A549 (cell line): ENCODE measurements around the gene IPO13. TPM values are rescaled to one million over a fixed set of nuclear protein-coding genes. Genes with fewer than 3 reads are reported as not detected.

ENCODE experiments used
- ATAC-seq, 2 experiments: fragments of 200-7000 bp in 1 of 2; fragments of >200 bp in 1 of 2; cut with Nextera tagmentation in 1 of 2; cut with Tn5 transposase in 1 of 2; 3 replicates each; pipeline versions ENCODE4 v1.8.0 to v1.9.1; 2018 to 2020; ENCODE audit warnings: mild to moderate bottlenecking in 1 of 2, moderate library complexity in 1 of 2
- CTCF ChIA-PET: fragments of 300-600 bp; sonication (Branson Sonifier 250); formaldehyde crosslinking; extraction: SDS; loops from one replicate; lab custom pipeline; 2021; ENCODE audit warnings: antibody characterized with exemption, inconsistent platforms; lab: Yijun Ruan, JAX
- POLR2A ChIA-PET: fragments of 350-600 bp; formaldehyde crosslinking; extraction: SDS; loops from one replicate; lab custom pipeline; 2021; ENCODE audit warnings: antibody characterized with exemption, inconsistent platforms; lab: Yijun Ruan, JAX
- DNase-seq, 2 experiments: peaks; one replicate each; pipeline versions ENCODE4 v3.0.0 to v3.0.0-alpha.2; 2011 to 2016; ENCODE audit warnings: low read depth in 1 of 2, low spot score in 1 of 2
- FAIRE-seq: peaks from 2 replicates; lab custom pipeline; 2011; peaks lifted over from hg19 to GRCh38; lab: Jason Lieb, UNC
- H3K27ac ChIP-seq, 2 experiments: fragments of >200 bp; sonication (Bioruptor Twin); formaldehyde crosslinking; 3 replicates each; pipeline ENCODE4 v1.5.1; 2016 to 2017
- H3K4me1 ChIP-seq: fragments of >200 bp; sonication (Bioruptor Twin); formaldehyde crosslinking; 3 replicates; pipeline ENCODE4 v1.6.1; 2016
- H3K4me2 ChIP-seq: fragments of >200 bp; sonication (Bioruptor Twin); formaldehyde crosslinking; 3 replicates; pipeline ENCODE4 v1.6.1; 2016
- H3K4me3 ChIP-seq: fragments of >200 bp; sonication (Bioruptor Twin); formaldehyde crosslinking; 3 replicates; pipeline ENCODE4 v1.5.1; 2016
- H3K9me3 ChIP-seq: fragments of >200 bp; sonication (Bioruptor Twin); formaldehyde crosslinking; 3 replicates; pipeline ENCODE4 v1.6.1; 2016
- CHD2 ChIP-seq: fragments of 150-350 bp; IDR thresholded peaks from 2 replicates; pipeline ENCODE4 v1.6.1; 2014; ENCODE audit warnings: low read length; ENCODE audit not compliant: partially characterized antibody
- EHF ChIP-seq: fragments of 250-450 bp; sonication (Bioruptor Pico); IDR thresholded peaks from 2 replicates; pipeline ENCODE4 v1.5.0; 2020; ENCODE audit warnings: mild to moderate bottlenecking
- EP300 ChIP-seq, 2 experiments: fragments of >200 bp; sonication (Bioruptor Twin); formaldehyde crosslinking; IDR thresholded peaks; 2 replicates in 1 of 2; 3 replicates in 1 of 2; pipeline ENCODE4 v1.6.1; 2016 to 2017
- FOSL2 ChIP-seq, 2 experiments: fragments of 450-650 bp in 1 of 2; fragments of >200 bp in 1 of 2; sonication (Bioruptor Twin) in 1 of 2; formaldehyde crosslinking; IDR thresholded peaks; 2 replicates each; pipeline versions ENCODE4 v1.5.0 to v1.6.1; 2016 to 2020; ENCODE audit warnings: mild to moderate bottlenecking in 1 of 2, moderate library complexity in 1 of 2
- GATA3 ChIP-seq: IDR thresholded peaks from 2 replicates; pipeline ENCODE4 v1.6.1; 2012; ENCODE audit warnings: borderline replicate concordance
- HEYL ChIP-seq: fragments of 250-450 bp; sonication (Bioruptor Pico); IDR thresholded peaks from 2 replicates; pipeline ENCODE4 v1.8.0; 2021; ENCODE audit warnings: mild to moderate bottlenecking, moderate library complexity
- JUN ChIP-seq, 2 experiments: fragments of >200 bp; sonication (Bioruptor Twin); formaldehyde crosslinking; IDR thresholded peaks; 2 replicates in 1 of 2; 3 replicates in 1 of 2; pipeline ENCODE4 v1.6.1; 2016 to 2017
- JUNB ChIP-seq: fragments of >200 bp; sonication (Bioruptor Twin); formaldehyde crosslinking; IDR thresholded peaks from 2 replicates; pipeline ENCODE4 v1.6.1; 2016
- KDM1A ChIP-seq: fragments of 200-600 bp; sonication (generic); IDR thresholded peaks from 2 replicates; pipeline ENCODE4 v1.6.1; 2016; ENCODE audit warnings: low read depth, mild to moderate bottlenecking
- KDM5A ChIP-seq: fragments of 200-600 bp; sonication (generic); IDR thresholded peaks from 2 replicates; pipeline ENCODE4 v1.6.1; 2016; ENCODE audit warnings: antibody characterized with exemption, mild to moderate bottlenecking
- MAZ ChIP-seq: fragments of 150-350 bp; IDR thresholded peaks from 2 replicates; pipeline ENCODE4 v1.6.1; 2014; ENCODE audit warnings: antibody characterized with exemption, low read depth, low read length, borderline replicate concordance
- NFE2L2 ChIP-seq: fragments of 150-350 bp; conservative IDR thresholded peaks from 2 replicates; pipeline ENCODE4 v1.6.1; 2014; ENCODE audit warnings: low read length
- PHF8 ChIP-seq: fragments of 200-600 bp; sonication (generic); IDR thresholded peaks from 2 replicates; pipeline ENCODE4 v1.6.1; 2016; ENCODE audit warnings: low read depth, mild to moderate bottlenecking, antibody characterized with exemption, moderate library complexity, borderline replicate concordance
- POLR2A ChIP-seq: IDR thresholded peaks from 2 replicates; pipeline ENCODE4 v1.6.1; 2012; ENCODE audit warnings: mild to moderate bottlenecking, low read length
- RAD21 ChIP-seq, 2 experiments: fragments of >200 bp in 1 of 2; sonication (Bioruptor Twin) in 1 of 2; formaldehyde crosslinking in 1 of 2; IDR thresholded peaks in 1 of 2; conservative IDR thresholded peaks in 1 of 2; 2 replicates in 1 of 2; 3 replicates in 1 of 2; pipeline ENCODE4 v1.6.1; 2012 to 2018; ENCODE audit warnings: inconsistent platforms in 1 of 2
- RFX5 ChIP-seq: fragments of 450-650 bp; IDR thresholded peaks from 2 replicates; pipeline ENCODE4 v1.7.1; 2014; ENCODE audit warnings: antibody characterized with exemption, mild to moderate bottlenecking, moderate library complexity
- TFCP2L1 ChIP-seq: fragments of 250-450 bp; sonication (Bioruptor Pico); IDR thresholded peaks from 2 replicates; pipeline ENCODE4 v1.5.0; 2021; ENCODE audit warnings: mild to moderate bottlenecking
- TP53 ChIP-seq: fragments of 250-450 bp; sonication (Bioruptor Pico); IDR thresholded peaks from 2 replicates; pipeline ENCODE4 v1.5.0; 2021; ENCODE audit warnings: mild to moderate bottlenecking, moderate library complexity
- ZFP36 ChIP-seq: fragments of 450-650 bp; IDR thresholded peaks from 2 replicates; pipeline ENCODE4 v1.6.1; 2014; ENCODE audit warnings: borderline replicate concordance; ENCODE audit not compliant: partially characterized antibody
- ZSCAN20 ChIP-seq: fragments of 250-450 bp; sonication (Bioruptor Pico); IDR thresholded peaks from 2 replicates; pipeline ENCODE4 v1.8.0; 2022; ENCODE audit warnings: mild to moderate bottlenecking, moderate library complexity
- WGBS: methylation state at CpG from one replicate; pipeline ENCODE4 v1.1.6; 2017; ENCODE audit errors: missing lambda C conversion rate; 5-methylcytosine and 5-hydroxymethylcytosine counted together
- polyA plus RNA-seq, 4 experiments: library from polyadenylated mRNA; depleted of rRNA in 3 of 4; stranded (reverse); fragments of >200 nt; fragmentation: RNase III in 1 of 4; extraction: RNeasy Plus Mini Kit Qiagen cat#74134 plus additional on column Dnase treatment in 1 of 4; gene quantifications; 2 replicates in 3 of 4; 3 replicates in 1 of 4; pipeline ENCODE4 v1.2.3, GENCODE V29; 2011 to 2017
- TF ChIP-seq, protein P1 (sequence below): fragments of >200 bp; sonication (Bioruptor Twin); formaldehyde crosslinking; IDR thresholded peaks from 3 replicates; pipeline ENCODE4 v1.6.1; 2016
- TF ChIP-seq, protein P2 (sequence below): fragments of 200-600 bp; sonication (generic); IDR thresholded peaks from 2 replicates; pipeline ENCODE4 v1.6.1; 2016; ENCODE audit warnings: antibody characterized with exemption, mild to moderate bottlenecking, moderate library complexity
- TF ChIP-seq, protein P3 (sequence below): fragments of 250-450 bp; sonication (Bioruptor Pico); IDR thresholded peaks from 2 replicates; pipeline ENCODE4 v1.5.0; 2020; ENCODE audit warnings: low read depth, mild to moderate bottlenecking, moderate library complexity

Gene IPO13
- polyA plus RNA-seq, 2 of the 4 experiments (the other 2 are of a cell fraction): 8.1 to 15.8 TPM

DNA sequence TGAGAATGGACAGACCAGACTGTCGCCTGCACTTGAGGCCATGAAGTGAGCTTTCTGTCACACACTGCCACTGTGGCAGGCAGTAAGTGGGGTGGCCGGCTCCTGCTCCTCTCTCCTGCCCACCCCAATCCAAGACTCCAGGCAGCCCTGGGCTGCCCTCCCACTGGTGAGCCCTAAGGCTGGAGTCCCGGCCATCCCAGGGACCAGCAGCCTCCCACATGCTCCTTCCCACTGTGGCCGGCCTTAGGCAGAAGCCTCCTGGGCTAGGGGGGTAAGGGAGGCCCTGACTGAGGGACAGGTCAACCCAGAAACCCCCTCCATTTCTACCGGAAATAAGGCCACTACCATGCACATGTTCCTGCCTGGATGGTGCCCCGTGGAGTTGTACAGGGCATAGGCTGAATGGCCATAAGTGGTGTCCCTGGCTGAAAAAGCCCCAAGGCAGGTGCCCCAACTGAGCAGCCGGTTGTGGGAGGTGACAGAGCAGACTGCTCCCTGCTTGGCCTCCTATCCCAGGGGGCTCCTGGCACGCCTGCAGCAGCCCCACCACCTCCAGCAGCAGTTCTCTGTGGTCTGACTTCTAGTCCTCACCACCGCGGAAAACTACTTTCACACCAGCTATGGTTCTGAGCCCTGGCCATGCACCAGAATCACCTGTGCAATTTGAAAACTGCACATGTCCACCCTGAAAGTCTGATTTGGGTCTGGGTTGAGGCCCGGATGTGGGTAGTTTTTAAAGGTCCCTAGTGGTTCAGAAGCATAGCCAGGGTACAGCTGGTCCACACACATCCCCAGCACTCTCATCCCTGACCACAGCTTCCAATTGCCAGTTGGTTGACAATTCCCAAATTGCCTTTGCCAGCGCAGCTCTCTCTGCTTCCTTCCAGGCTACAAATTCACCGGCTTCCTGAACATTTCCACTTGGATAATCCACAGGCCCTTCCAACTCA is 14.8 kb upstream of the IPO13 start:
- no peak overlapping the region for H3K4me3 ChIP-seq
- FAIRE-seq: no peak
- H3K4me2 ChIP-seq: no peak overlapping the region
- 86% methylated on average over 11 of the region's 13 CpGs for WGBS
- TF ChIP-seq GATA3: no peak
- no peak for TF ChIP-seq ZFP36
- no peak for TF ChIP-seq TFCP2L1 (CRISPR knock-in tag)
- TF ChIP-seq HEYL (CRISPR knock-in tag): no peak
- no peak for TF ChIP-seq NFE2L2
- TF ChIP-seq TP53 (CRISPR knock-in tag): no peak
- TF ChIP-seq KDM5A: no peak
- TF ChIP-seq RAD21 (conservative IDR thresholded peaks at IDR 0.05 in 1 of 2, IDR thresholded peaks at IDR 0.05 in 1 of 2): no peak
- no peak for TF ChIP-seq ZSCAN20 (CRISPR knock-in tag)
- TF ChIP-seq, protein P1, sequence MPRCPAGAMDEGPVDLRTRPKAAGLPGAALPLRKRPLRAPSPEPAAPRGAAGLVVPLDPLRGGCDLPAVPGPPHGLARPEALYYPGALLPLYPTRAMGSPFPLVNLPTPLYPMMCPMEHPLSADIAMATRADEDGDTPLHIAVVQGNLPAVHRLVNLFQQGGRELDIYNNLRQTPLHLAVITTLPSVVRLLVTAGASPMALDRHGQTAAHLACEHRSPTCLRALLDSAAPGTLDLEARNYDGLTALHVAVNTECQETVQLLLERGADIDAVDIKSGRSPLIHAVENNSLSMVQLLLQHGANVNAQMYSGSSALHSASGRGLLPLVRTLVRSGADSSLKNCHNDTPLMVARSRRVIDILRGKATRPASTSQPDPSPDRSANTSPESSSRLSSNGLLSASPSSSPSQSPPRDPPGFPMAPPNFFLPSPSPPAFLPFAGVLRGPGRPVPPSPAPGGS: no peak
- no peak for TF ChIP-seq EHF (CRISPR knock-in tag)
- no peak for TF ChIP-seq JUN (IDR thresholded peaks at IDR 0.05)
- TF ChIP-seq CHD2: no peak
- TF ChIP-seq, protein P2, sequence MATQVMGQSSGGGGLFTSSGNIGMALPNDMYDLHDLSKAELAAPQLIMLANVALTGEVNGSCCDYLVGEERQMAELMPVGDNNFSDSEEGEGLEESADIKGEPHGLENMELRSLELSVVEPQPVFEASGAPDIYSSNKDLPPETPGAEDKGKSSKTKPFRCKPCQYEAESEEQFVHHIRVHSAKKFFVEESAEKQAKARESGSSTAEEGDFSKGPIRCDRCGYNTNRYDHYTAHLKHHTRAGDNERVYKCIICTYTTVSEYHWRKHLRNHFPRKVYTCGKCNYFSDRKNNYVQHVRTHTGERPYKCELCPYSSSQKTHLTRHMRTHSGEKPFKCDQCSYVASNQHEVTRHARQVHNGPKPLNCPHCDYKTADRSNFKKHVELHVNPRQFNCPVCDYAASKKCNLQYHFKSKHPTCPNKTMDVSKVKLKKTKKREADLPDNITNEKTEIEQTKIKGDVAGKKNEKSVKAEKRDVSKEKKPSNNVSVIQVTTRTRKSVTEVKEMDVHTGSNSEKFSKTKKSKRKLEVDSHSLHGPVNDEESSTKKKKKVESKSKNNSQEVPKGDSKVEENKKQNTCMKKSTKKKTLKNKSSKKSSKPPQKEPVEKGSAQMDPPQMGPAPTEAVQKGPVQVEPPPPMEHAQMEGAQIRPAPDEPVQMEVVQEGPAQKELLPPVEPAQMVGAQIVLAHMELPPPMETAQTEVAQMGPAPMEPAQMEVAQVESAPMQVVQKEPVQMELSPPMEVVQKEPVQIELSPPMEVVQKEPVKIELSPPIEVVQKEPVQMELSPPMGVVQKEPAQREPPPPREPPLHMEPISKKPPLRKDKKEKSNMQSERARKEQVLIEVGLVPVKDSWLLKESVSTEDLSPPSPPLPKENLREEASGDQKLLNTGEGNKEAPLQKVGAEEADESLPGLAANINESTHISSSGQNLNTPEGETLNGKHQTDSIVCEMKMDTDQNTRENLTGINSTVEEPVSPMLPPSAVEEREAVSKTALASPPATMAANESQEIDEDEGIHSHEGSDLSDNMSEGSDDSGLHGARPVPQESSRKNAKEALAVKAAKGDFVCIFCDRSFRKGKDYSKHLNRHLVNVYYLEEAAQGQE: no peak
- no peak for TF ChIP-seq KDM1A
- TF ChIP-seq RFX5: no peak
- H3K27ac ChIP-seq: peak overlapping the region in 1 of 2 experiments; percentile 92; a peak in 3 of 6 replicates
- no peak for ATAC-seq
- peaks cover 51% of the 10 kb centered on the region for H3K4me1 ChIP-seq
- ChIA-PET CTCF (interaction anchor here (0.6 to 16.9 kb wide), 3 partner anchors 34 to 167 kb away, joined by 4 to 243 read pairs (median 4); no protein-coding TSS in a partner anchor), POLR2A (no interaction called here)
- DNase-seq: no peak
- no peaks in the 10 kb centered on the region for H3K9me3 ChIP-seq

DNA sequence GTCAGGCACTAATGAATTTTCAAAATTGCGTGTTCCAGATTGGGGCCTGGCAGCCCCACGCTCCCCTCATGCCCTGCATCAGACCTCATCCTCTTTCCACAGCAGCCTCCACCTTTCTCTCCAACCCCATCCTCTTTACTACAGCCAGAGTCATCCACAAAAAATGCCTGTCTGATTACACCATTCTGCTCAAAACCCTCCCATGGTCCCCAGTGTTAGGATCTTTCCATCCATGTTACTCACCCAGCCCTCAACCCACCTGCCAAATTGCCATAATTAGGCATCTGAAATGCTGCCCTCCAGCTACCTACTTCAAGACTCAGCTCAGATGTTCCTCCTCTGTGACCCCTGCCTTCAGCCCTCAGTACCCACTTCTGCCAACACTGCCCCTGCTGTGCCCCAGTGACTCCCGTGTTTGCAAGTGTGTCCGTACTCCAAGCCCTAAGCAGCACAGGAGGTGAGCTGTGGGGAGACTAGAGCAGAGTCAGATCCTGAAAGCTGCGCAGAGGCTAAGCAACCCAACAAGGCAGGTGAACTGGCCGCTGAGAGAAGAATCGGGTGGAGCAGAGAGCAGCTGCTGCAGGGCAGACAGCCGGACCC is 13.9 kb upstream of the IPO13 start:
- no peak overlapping the region for H3K4me3 ChIP-seq
- 87% methylated on average over 7 of the region's 8 CpGs for WGBS
- ChIA-PET CTCF (interaction anchor here (1.4 to 16.9 kb wide), 4 partner anchors 11 to 168 kb away, joined by 4 to 243 read pairs (median 28); no protein-coding TSS in a partner anchor), POLR2A (no interaction called here)
- no peaks in the 10 kb centered on the region for H3K9me3 ChIP-seq
- FAIRE-seq: no peak
- no peak overlapping the region for H3K4me2 ChIP-seq
- H3K27ac ChIP-seq: peak overlapping the region; percentile 17 to 92; a peak in 3 of 6 replicates
- DNase-seq: no peak
- H3K4me1 ChIP-seq: peaks cover 60% of the 10 kb centered on the region
- ATAC-seq: no peak
- no peak for TF ChIP-seq FOSL2 (IDR thresholded peaks at IDR 0.05)
- TF ChIP-seq FOSL2 (CRISPR knock-in tag; IDR thresholded peaks at IDR 0.05): no peak
- no peak for TF ChIP-seq KDM5A
- no peak for TF ChIP-seq MAZ
- TF ChIP-seq, protein P3, sequence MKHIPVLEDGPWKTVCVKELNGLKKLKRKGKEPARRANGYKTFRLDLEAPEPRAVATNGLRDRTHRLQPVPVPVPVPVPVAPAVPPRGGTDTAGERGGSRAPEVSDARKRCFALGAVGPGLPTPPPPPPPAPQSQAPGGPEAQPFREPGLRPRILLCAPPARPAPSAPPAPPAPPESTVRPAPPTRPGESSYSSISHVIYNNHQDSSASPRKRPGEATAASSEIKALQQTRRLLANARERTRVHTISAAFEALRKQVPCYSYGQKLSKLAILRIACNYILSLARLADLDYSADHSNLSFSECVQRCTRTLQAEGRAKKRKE (CRISPR knock-in tag): no peak
- no peak for TF ChIP-seq PHF8
- no peak for TF ChIP-seq JUNB
- TF ChIP-seq, protein P2: no peak
- TF ChIP-seq EP300 (IDR thresholded peaks at IDR 0.05): no peak
- no peak for TF ChIP-seq POLR2A
